Naive B cell (primary cell): Measurements from ENCODE around the gene ACVR1. TPM values are rescaled to one million over a fixed set of nuclear protein-coding genes. Genes with fewer than 3 reads are reported as not detected.
"Not testable (repeated sequence)": the region's sequence is repeated elsewhere in the genome, so short reads cannot be mapped to it uniquely, and the experiment has no call there.

Experiments
- ATAC-seq, 2 donors: fragments of 150-1000 bp; cut with Tn5 transposase; 2 replicates each; pipeline ENCODE4 v1.10.0; 2021; ENCODE audit warnings: low read depth in 2 of 2, mild to moderate bottlenecking in 2 of 2, moderate library complexity in 2 of 2
- DNase-seq: peaks from one replicate; pipeline ENCODE4 v3.0.0; 2022
- H3K27ac Mint-ChIP-seq, 6 donors: one replicate each; pipeline ENCODE4 v1.8.0; 2020 to 2022; ENCODE audit warnings: mild to moderate bottlenecking in 6 of 6, mixed read lengths in 6 of 6, moderate library complexity in 5 of 6, inconsistent platforms in 2 of 6
- H3K27me3 Mint-ChIP-seq, 3 donors: one replicate each; pipeline ENCODE4 v1.8.0; 2021 to 2022; ENCODE audit warnings: mixed read lengths in 3 of 3, mild to moderate bottlenecking in 1 of 3
- H3K36me3 Mint-ChIP-seq, 2 donors: one replicate each; pipeline ENCODE4 v1.8.0; 2020 to 2022; ENCODE audit warnings: mixed read lengths in 2 of 2, inconsistent platforms in 1 of 2, mild to moderate bottlenecking in 1 of 2
- H3K4me1 Mint-ChIP-seq, 3 donors: one replicate each; pipeline ENCODE4 v1.8.0; 2020 to 2022; ENCODE audit warnings: mixed read lengths in 3 of 3, inconsistent platforms in 1 of 3, mild to moderate bottlenecking in 1 of 3, moderate library complexity in 1 of 3
- H3K4me3 Mint-ChIP-seq, 8 donors: one replicate each; pipeline ENCODE4 v1.8.0; 2020 to 2022; ENCODE audit warnings: mild to moderate bottlenecking in 8 of 8, mixed read lengths in 8 of 8, moderate library complexity in 8 of 8, inconsistent platforms in 2 of 8
- H3K9me3 Mint-ChIP-seq, 7 donors: one replicate each; pipeline ENCODE4 v1.8.0; 2020 to 2022; ENCODE audit warnings: mixed read lengths in 7 of 7, mild to moderate bottlenecking in 5 of 7, inconsistent platforms in 2 of 7, moderate library complexity in 1 of 7
- polyA plus RNA-seq, 6 donors: library from polyadenylated mRNA; unstranded; fragments of 300-500 nt; fragmentation: Illumina TruSeq; gene quantifications; one replicate each; pipeline ENCODE4 v1.2.3, GENCODE V29; 2021; ENCODE audit warnings: low read depth in 6 of 6

ACVR1 gene
- polyA plus RNA-seq, 6 donors from 2014 or later, result 1.1 to 2.8 (median 1.6) TPM; not detected in 1

- DNase-seq, ATAC-seq, H3K27me3 Mint-ChIP-seq, H3K9me3 Mint-ChIP-seq, H3K4me3 Mint-ChIP-seq, H3K4me1 Mint-ChIP-seq, H3K27ac Mint-ChIP-seq: not testable (repeated sequence)
- H3K36me3 Mint-ChIP-seq, result peaks cover 8 to 20% of the 10 kb centered on the region in 2 donors
Observed at GRCh38 chr2:157826644-157827043, 49.5 kb downstream of the ACVR1 start.

- H3K9me3 Mint-ChIP-seq, result peaks cover 0 to 2% (median 0%) of the 10 kb centered on the region in 7 donors
- H3K4me3 Mint-ChIP-seq, result no peak overlapping the region
- ATAC-seq, result no peak
- peaks cover 0 to 5% (median 3%) of the 10 kb centered on the region in 3 donors for H3K4me1 Mint-ChIP-seq
- no peak for DNase-seq
- no peaks in the 10 kb centered on the region for H3K27me3 Mint-ChIP-seq
- H3K36me3 Mint-ChIP-seq, result peaks cover 8 to 20% of the 10 kb centered on the region in 2 donors
- H3K27ac Mint-ChIP-seq, result no peak overlapping the region
Observed at GRCh38 chr2:157825885-157826284, 50.2 kb downstream of the ACVR1 start.

GRCh38 chr2:157822993-157823392 is 53.1 kb downstream of the ACVR1 start:
- no peak overlapping the region for H3K4me3 Mint-ChIP-seq
- no peak for DNase-seq
- no peak overlapping the region for H3K27ac Mint-ChIP-seq
- no peaks in the 10 kb centered on the region for H3K9me3 Mint-ChIP-seq
- peaks cover 6 to 20% of the 10 kb centered on the region in 2 donors for H3K36me3 Mint-ChIP-seq
- ATAC-seq, result no peak
- H3K27me3 Mint-ChIP-seq, result no peaks in the 10 kb centered on the region
- peaks cover 0 to 3% (median 0%) of the 10 kb centered on the region in 3 donors for H3K4me1 Mint-ChIP-seq

GRCh38 chr2:157822533-157822932 is 53.6 kb downstream of the ACVR1 start:
- Mint-ChIP-seq H3K27ac (no peak overlapping the region), H3K27me3 (no peaks in the 10 kb centered on the region), H3K9me3 (no peaks in the 10 kb centered on the region), H3K4me1 (peaks cover 0 to 3% (median 0%) of the 10 kb centered on the region in 3 donors), H3K4me3 (no peak overlapping the region), H3K36me3 (peaks cover 10 to 24% of the 10 kb centered on the region in 2 donors)
- DNase-seq, result no peak
- ATAC-seq, result no peak

- H3K9me3 Mint-ChIP-seq, result no peaks in the 10 kb centered on the region
- peak overlapping the region in 1 of 6 donors; percentile 38 for H3K27ac Mint-ChIP-seq
- peaks cover 19 to 33% of the 10 kb centered on the region in 2 donors for H3K36me3 Mint-ChIP-seq
- no peaks in the 10 kb centered on the region for H3K27me3 Mint-ChIP-seq
- H3K4me1 Mint-ChIP-seq, result peaks cover 0 to 3% (median 0%) of the 10 kb centered on the region in 3 donors
- H3K4me3 Mint-ChIP-seq, result no peak overlapping the region
- no peak for ATAC-seq
- no peak for DNase-seq
Observed at GRCh38 chr2:157821519-157822131, 54.5 kb downstream of the ACVR1 start.

- no peak for DNase-seq
- Mint-ChIP-seq H3K4me3 (no peak overlapping the region), H3K27ac (no peak overlapping the region), H3K4me1 (no peaks in the 10 kb centered on the region), H3K36me3 (peaks cover 22 to 36% of the 10 kb centered on the region in 2 donors), H3K9me3 (no peaks in the 10 kb centered on the region), H3K27me3 (no peaks in the 10 kb centered on the region)
- ATAC-seq, result no peak
Observed at GRCh38 chr2:157820193-157820592, 55.9 kb downstream of the ACVR1 start.

- H3K4me1 Mint-ChIP-seq, result no peaks in the 10 kb centered on the region
- no peaks in the 10 kb centered on the region for H3K9me3 Mint-ChIP-seq
- no peak overlapping the region for H3K27ac Mint-ChIP-seq
- DNase-seq, result no peak
- no peak overlapping the region for H3K4me3 Mint-ChIP-seq
- peaks cover 22 to 32% of the 10 kb centered on the region in 2 donors for H3K36me3 Mint-ChIP-seq
- no peaks in the 10 kb centered on the region for H3K27me3 Mint-ChIP-seq
- no peak for ATAC-seq
Observed at GRCh38 chr2:157819761-157820160, 56.4 kb downstream of the ACVR1 start.

GRCh38 chr2:157818227-157818626 is 57.9 kb downstream of the ACVR1 start:
- Mint-ChIP-seq H3K4me3 (no peak overlapping the region), H3K27ac (no peak overlapping the region), H3K36me3 (peaks cover 22 to 28% of the 10 kb centered on the region in 2 donors), H3K4me1 (no peaks in the 10 kb centered on the region), H3K27me3 (no peaks in the 10 kb centered on the region), H3K9me3 (no peaks in the 10 kb centered on the region)
- ATAC-seq (no peak), DNase-seq (no peak)

- ATAC-seq, result no peak
- H3K36me3 Mint-ChIP-seq, result peaks cover 22 to 28% of the 10 kb centered on the region in 2 donors
Observed at GRCh38 chr2:157815421-157815820, 60.7 kb downstream of the ACVR1 start.

GRCh38 chr2:157813467-157813866 is 62.7 kb downstream of the ACVR1 start:
- peaks cover 21 to 33% of the 10 kb centered on the region in 2 donors for H3K36me3 Mint-ChIP-seq
- H3K27me3 Mint-ChIP-seq, result no peaks in the 10 kb centered on the region
- H3K9me3 Mint-ChIP-seq, result no peaks in the 10 kb centered on the region
- H3K4me3 Mint-ChIP-seq, result no peak overlapping the region
- H3K27ac Mint-ChIP-seq, result no peak overlapping the region
- DNase-seq (no peak), ATAC-seq (no peak)
- H3K4me1 Mint-ChIP-seq, result no peaks in the 10 kb centered on the region

More at GRCh38 chr2:157815421-157815820, 60.7 kb downstream of the ACVR1 start:
- no peak for DNase-seq
- Mint-ChIP-seq H3K27me3 (no peaks in the 10 kb centered on the region), H3K9me3 (no peaks in the 10 kb centered on the region), H3K27ac (no peak overlapping the region), H3K4me1 (no peaks in the 10 kb centered on the region), H3K4me3 (no peak overlapping the region)

- DNase-seq, result no peak
- Mint-ChIP-seq H3K4me1 (no peaks in the 10 kb centered on the region), H3K4me3 (no peak overlapping the region), H3K36me3 (peaks cover 0 to 7% of the 10 kb centered on the region in 2 donors), H3K27ac (no peak overlapping the region), H3K9me3 (no peaks in the 10 kb centered on the region), H3K27me3 (no peaks in the 10 kb centered on the region)
- ATAC-seq, result no peak
Observed at GRCh38 chr2:157810037-157810436, 66.1 kb downstream of the ACVR1 start.

- Mint-ChIP-seq H3K9me3 (no peaks in the 10 kb centered on the region), H3K4me3 (no peak overlapping the region), H3K4me1 (no peaks in the 10 kb centered on the region), H3K27ac (no peak overlapping the region), H3K27me3 (no peaks in the 10 kb centered on the region), H3K36me3 (peaks cover 0 to 7% of the 10 kb centered on the region in 2 donors)
- ATAC-seq, result no peak
- DNase-seq, result no peak
Observed at GRCh38 chr2:157809212-157809611, 66.9 kb downstream of the ACVR1 start.

GRCh38 chr2:157808421-157808820 is 67.7 kb downstream of the ACVR1 start:
- Mint-ChIP-seq H3K36me3 (peaks cover 0 to 7% of the 10 kb centered on the region in 2 donors), H3K4me3 (no peak overlapping the region), H3K27me3 (no peaks in the 10 kb centered on the region), H3K4me1 (no peaks in the 10 kb centered on the region), H3K9me3 (no peaks in the 10 kb centered on the region), H3K27ac (no peak overlapping the region)
- ATAC-seq, result no peak
- no peak for DNase-seq

GRCh38 chr2:157806426-157807077 is 69.6 kb downstream of the ACVR1 start:
- H3K27ac Mint-ChIP-seq, result no peak overlapping the region
- peaks cover 0 to 7% of the 10 kb centered on the region in 2 donors for H3K36me3 Mint-ChIP-seq
- ATAC-seq, result no peak
- no peaks in the 10 kb centered on the region for H3K9me3 Mint-ChIP-seq
- no peaks in the 10 kb centered on the region for H3K4me1 Mint-ChIP-seq
- H3K27me3 Mint-ChIP-seq, result no peaks in the 10 kb centered on the region
- DNase-seq, result no peak
- H3K4me3 Mint-ChIP-seq, result no peak overlapping the region
